ENCODE measurements around the gene SIRPB2.

The SIRPB2 gene

GRCh38 chr20:1468117-1468624, 23.0 kb downstream of the SIRPB2 start:
- Histone ChIP-seq H2AFZ (ENCODE audit: low read length) (peak overlapping the region; percentile 85), H3K4ac (ENCODE audit: low read length) (no peak overlapping the region), H4K91ac (ENCODE audit: low read depth, low read length, poor library complexity) (no peak overlapping the region), H3K9ac (ENCODE audit: low read depth, low read length, poor library complexity) (no peak overlapping the region), H3K4me1 (ENCODE audit: control insufficient read depth in 2 of 2, insufficient read depth in 1 of 2, low read depth in 1 of 2, low read length in 2 of 2) (peaks cover 8 to 10% of the 10 kb centered on the region in 2 donors), H3K9me3 (replicated peaks in 1 of 2; ENCODE audit: control insufficient read depth in 2 of 2, insufficient read depth in 1 of 2, low read depth in 1 of 2, low read length in 2 of 2) (no peaks in the 10 kb centered on the region), H3K14ac (ENCODE audit: low read length) (no peak overlapping the region), H3K4me2 (ENCODE audit: insufficient read depth, low read length, poor library complexity, severe bottlenecking) (no peak overlapping the region), H3K4me3 (ENCODE audit: low read length in 2 of 2) (no peak overlapping the region), H3K27ac (replicated peaks; ENCODE audit: low read length) (no peak overlapping the region), H4K8ac (ENCODE audit: low read depth, low read length) (no peak overlapping the region), H2BK15ac (ENCODE audit: low read length) (no peak overlapping the region), H2BK5ac (ENCODE audit: low read length) (no peak overlapping the region), H2BK120ac (ENCODE audit: low read depth, low read length) (no peak overlapping the region), H3K23ac (ENCODE audit: low read depth, low read length, poor library complexity) (no peak overlapping the region), H2AK5ac (ENCODE audit: low read depth, low read length) (no peak overlapping the region), H3K79me1 (ENCODE audit: low read depth, low read length) (peaks cover 15% of the 10 kb centered on the region), H3K27me3 (ENCODE audit: control insufficient read depth in 3 of 3, insufficient read depth in 3 of 3, low read depth in 1 of 3, low read length in 3 of 3) (peaks cover 0 to 5% (median 0%) of the 10 kb centered on the region in 3 experiments), H2BK12ac (ENCODE audit: low read length) (no peak overlapping the region), H3K18ac (ENCODE audit: low read length) (no peak overlapping the region), H3K36me3 (replicated peaks in 1 of 2; ENCODE audit: control insufficient read depth in 2 of 2, insufficient read depth in 2 of 2, low read length in 2 of 2) (peaks cover 9 to 24% of the 10 kb centered on the region in 2 donors)
- DNase-seq (ENCODE audit: low spot score) = no peak
- no CpG with 5 or more reads among the region's 7 CpGs for WGBS, 2 donors (ENCODE audit: extremely low coverage in 2 of 2, insufficient read length in 2 of 2, insufficient replicate concordance in 1 of 2)

- no peak overlapping the region for H3K4me2 ChIP-seq (ENCODE audit: insufficient read depth, low read length, poor library complexity, severe bottlenecking)
- H3K18ac ChIP-seq (ENCODE audit: low read length) = no peak overlapping the region
- H3K14ac ChIP-seq (ENCODE audit: low read length) = no peak overlapping the region
- peaks cover 12 to 30% of the 10 kb centered on the region in 2 donors for H3K36me3 ChIP-seq (replicated peaks in 1 of 2; ENCODE audit: control insufficient read depth in 2 of 2, insufficient read depth in 2 of 2, low read length in 2 of 2)
- no peak overlapping the region for H3K9ac ChIP-seq (ENCODE audit: low read depth, low read length, poor library complexity)
- no peak overlapping the region for H3K27ac ChIP-seq (replicated peaks; ENCODE audit: low read length)
- H3K4me3 ChIP-seq (ENCODE audit: low read length in 2 of 2) = peak overlapping the region in 1 of 2 donors; percentile 29
- no peak overlapping the region for H4K8ac ChIP-seq (ENCODE audit: low read depth, low read length)
- DNase-seq (ENCODE audit: low spot score) = no peak
- no peak overlapping the region for H2BK5ac ChIP-seq (ENCODE audit: low read length)
- peaks cover 15% of the 10 kb centered on the region for H3K79me1 ChIP-seq (ENCODE audit: low read depth, low read length)
- no peaks in the 10 kb centered on the region for H3K9me3 ChIP-seq (replicated peaks in 1 of 2; ENCODE audit: control insufficient read depth in 2 of 2, insufficient read depth in 1 of 2, low read depth in 1 of 2, low read length in 2 of 2)
- no peak overlapping the region for H3K4ac ChIP-seq (ENCODE audit: low read length)
- peaks cover 7 to 10% of the 10 kb centered on the region in 2 donors for H3K4me1 ChIP-seq (ENCODE audit: control insufficient read depth in 2 of 2, insufficient read depth in 1 of 2, low read depth in 1 of 2, low read length in 2 of 2)
- no CpG with 5 or more reads among the region's 22 CpGs for WGBS, 2 donors (ENCODE audit: extremely low coverage in 2 of 2, insufficient read length in 2 of 2, insufficient replicate concordance in 1 of 2)
- no peak overlapping the region for H2AK5ac ChIP-seq (ENCODE audit: low read depth, low read length)
- H2BK120ac ChIP-seq (ENCODE audit: low read depth, low read length) = no peak overlapping the region
- H2BK12ac ChIP-seq (ENCODE audit: low read length) = no peak overlapping the region
- peak overlapping the region; percentile 85 for H2AFZ ChIP-seq (ENCODE audit: low read length)
- H4K91ac ChIP-seq (ENCODE audit: low read depth, low read length, poor library complexity) = no peak overlapping the region
- H3K23ac ChIP-seq (ENCODE audit: low read depth, low read length, poor library complexity) = no peak overlapping the region
- H2BK15ac ChIP-seq (ENCODE audit: low read length) = no peak overlapping the region
- no peaks in the 10 kb centered on the region for H3K27me3 ChIP-seq (ENCODE audit: control insufficient read depth in 3 of 3, insufficient read depth in 3 of 3, low read depth in 1 of 3, low read length in 3 of 3)
These were observed 23.7 kb downstream of the SIRPB2 start for GRCh38 chr20:1467355-1468116.

- no peak overlapping the region for H2BK120ac ChIP-seq (ENCODE audit: low read depth, low read length)
- H3K4me3 ChIP-seq (ENCODE audit: low read length in 2 of 2) = peak overlapping the region in 1 of 2 donors; percentile 29
- no peak overlapping the region for H2BK15ac ChIP-seq (ENCODE audit: low read length)
- H3K4me2 ChIP-seq (ENCODE audit: insufficient read depth, low read length, poor library complexity, severe bottlenecking) = no peak overlapping the region
- H3K27ac ChIP-seq (replicated peaks; ENCODE audit: low read length) = no peak overlapping the region
- no CpG with 5 or more reads among the region's 7 CpGs for WGBS, 2 donors (ENCODE audit: extremely low coverage in 2 of 2, insufficient read length in 2 of 2, insufficient replicate concordance in 1 of 2)
- no peaks in the 10 kb centered on the region for H3K9me3 ChIP-seq (replicated peaks in 1 of 2; ENCODE audit: control insufficient read depth in 2 of 2, insufficient read depth in 1 of 2, low read depth in 1 of 2, low read length in 2 of 2)
- H3K27me3 ChIP-seq (ENCODE audit: control insufficient read depth in 3 of 3, insufficient read depth in 3 of 3, low read depth in 1 of 3, low read length in 3 of 3) = no peaks in the 10 kb centered on the region
- no peak overlapping the region for H3K18ac ChIP-seq (ENCODE audit: low read length)
- H3K79me1 ChIP-seq (ENCODE audit: low read depth, low read length) = peaks cover 15% of the 10 kb centered on the region
- no peak overlapping the region for H3K23ac ChIP-seq (ENCODE audit: low read depth, low read length, poor library complexity)
- H2BK12ac ChIP-seq (ENCODE audit: low read length) = no peak overlapping the region
- H2BK5ac ChIP-seq (ENCODE audit: low read length) = no peak overlapping the region
- H3K4ac ChIP-seq (ENCODE audit: low read length) = no peak overlapping the region
- H4K8ac ChIP-seq (ENCODE audit: low read depth, low read length) = no peak overlapping the region
- peak overlapping the region; percentile 85 for H2AFZ ChIP-seq (ENCODE audit: low read length)
- H3K36me3 ChIP-seq (replicated peaks in 1 of 2; ENCODE audit: control insufficient read depth in 2 of 2, insufficient read depth in 2 of 2, low read length in 2 of 2) = peaks cover 14 to 32% of the 10 kb centered on the region in 2 donors
- H3K9ac ChIP-seq (ENCODE audit: low read depth, low read length, poor library complexity) = no peak overlapping the region
- no peak for DNase-seq (ENCODE audit: low spot score)
- H3K14ac ChIP-seq (ENCODE audit: low read length) = no peak overlapping the region
- H4K91ac ChIP-seq (ENCODE audit: low read depth, low read length, poor library complexity) = no peak overlapping the region
- no peak overlapping the region for H2AK5ac ChIP-seq (ENCODE audit: low read depth, low read length)
- H3K4me1 ChIP-seq (ENCODE audit: control insufficient read depth in 2 of 2, insufficient read depth in 1 of 2, low read depth in 1 of 2, low read length in 2 of 2) = peaks cover 7 to 10% of the 10 kb centered on the region in 2 donors
These were observed 24.2 kb downstream of the SIRPB2 start for GRCh38 chr20:1467082-1467354.

- Histone ChIP-seq H2BK12ac (ENCODE audit: low read length) (no peak within 1 kb of the TSS), H3K36me3 (replicated peaks in 1 of 2; ENCODE audit: control insufficient read depth in 2 of 2, insufficient read depth in 2 of 2, low read length in 2 of 2) (peaks cover 15 to 38% of the 10 kb centered on the region in 2 donors), H3K18ac (ENCODE audit: low read length) (peak within 1 kb of the TSS; percentile 91), H3K27me3 (ENCODE audit: control insufficient read depth in 3 of 3, insufficient read depth in 3 of 3, low read depth in 1 of 3, low read length in 3 of 3) (no peaks in the 10 kb centered on the region), H3K9ac (ENCODE audit: low read depth, low read length, poor library complexity) (peak within 1 kb of the TSS; percentile 98), H3K23ac (ENCODE audit: low read depth, low read length, poor library complexity) (peak within 1 kb of the TSS; percentile 92), H4K91ac (ENCODE audit: low read depth, low read length, poor library complexity) (no peak within 1 kb of the TSS), H2BK5ac (ENCODE audit: low read length) (no peak within 1 kb of the TSS), H3K9me3 (replicated peaks in 1 of 2; ENCODE audit: control insufficient read depth in 2 of 2, insufficient read depth in 1 of 2, low read depth in 1 of 2, low read length in 2 of 2) (no peaks in the 10 kb centered on the region), H2AK5ac (ENCODE audit: low read depth, low read length) (no peak within 1 kb of the TSS), H3K4ac (ENCODE audit: low read length) (no peak within 1 kb of the TSS), H3K27ac (replicated peaks; ENCODE audit: low read length) (no peak within 1 kb of the TSS), H3K4me3 (ENCODE audit: low read length in 2 of 2) (peak within 1 kb of the TSS; percentile 97 to 100), H3K14ac (ENCODE audit: low read length) (no peak within 1 kb of the TSS), H3K4me2 (ENCODE audit: insufficient read depth, low read length, poor library complexity, severe bottlenecking) (peak within 1 kb of the TSS; percentile 83), H2BK120ac (ENCODE audit: low read depth, low read length) (no peak within 1 kb of the TSS), H2AFZ (ENCODE audit: low read length) (peak within 1 kb of the TSS; percentile 96), H3K4me1 (ENCODE audit: control insufficient read depth in 2 of 2, insufficient read depth in 1 of 2, low read depth in 1 of 2, low read length in 2 of 2) (peaks cover 7 to 10% of the 10 kb centered on the region in 2 donors), H3K79me1 (ENCODE audit: low read depth, low read length) (peaks cover 15% of the 10 kb centered on the region), H4K8ac (ENCODE audit: low read depth, low read length) (no peak within 1 kb of the TSS), H2BK15ac (ENCODE audit: low read length) (no peak within 1 kb of the TSS)
- DNase-seq (ENCODE audit: low spot score) = peak; percentile 95
- WGBS, 2 donors (ENCODE audit: extremely low coverage in 2 of 2, insufficient read length in 2 of 2, insufficient replicate concordance in 1 of 2) = no CpG with 5 or more reads among the region's 104 CpGs
These were observed 24.8 kb downstream of the SIRPB2 start, which contains the start of gene NSFL1C for GRCh38 chr20:1466211-1467081. Gene NSFL1C, minus strand, starts transcription at chr20:1466849. Its CDS starts 25 bp downstream, at chr20:1466824.
